Endothelial cell of hepatic sinusoid (primary cell): ENCODE measurements around the gene SOAT1.
"Not testable (repeated sequence)": the region's sequence is repeated elsewhere in the genome, so short reads cannot be mapped to it uniquely, and the experiment has no call there.

Source experiments
- in situ Hi-C: cut with HindIII; loops from 2 replicates; pipeline ENCODE4 v1.10.0; 2017; ENCODE audit warnings: low sequenced_read_pairs

Gene SOAT1

GRCh38 chr1:179341943-179342547 is 48.4 kb downstream of the SOAT1 start:
- in situ Hi-C loops = no loop called here

GRCh38 chr1:179342740-179343404 is 49.3 kb downstream of the SOAT1 start:
- in situ Hi-C loops = no loop called here

- in situ Hi-C loops = loop anchor here (5.0 to 25.0 kb wide), 2 partner anchors 59 to 239 kb away; partner anchors contain the start of gene SOAT1
These were observed 57.7 kb downstream of the SOAT1 start for GRCh38 chr1:179351281-179351680.

GRCh38 chr1:179352236-179352635 is 58.6 kb downstream of the SOAT1 start:
- in situ Hi-C loops = loop anchor here (5.0 to 25.0 kb wide), 2 partner anchors 60 to 240 kb away; partner anchors contain the start of gene SOAT1

- in situ Hi-C loops = loop anchor here (5.0 to 25.0 kb wide), 2 partner anchors 61 to 241 kb away; partner anchors contain the start of gene SOAT1
These were observed 59.9 kb downstream of the SOAT1 start for GRCh38 chr1:179353546-179353945.

GRCh38 chr1:179361631-179362030 is 68.0 kb downstream of the SOAT1 start:
- in situ Hi-C loops = loop anchor here (25.0 kb wide), 1 partner anchor 249 kb away; no protein-coding TSS in a partner anchor

- in situ Hi-C loops = loop anchor here (25.0 kb wide), 1 partner anchor 253 kb away; no protein-coding TSS in a partner anchor
These were observed 71.9 kb downstream of the SOAT1 start, which contains the start of gene AXDND1 for GRCh38 chr1:179365342-179366092. Gene AXDND1, plus strand, starts transcription at chr1:179365971. Its CDS starts 539 bp downstream, at chr1:179366510.

- in situ Hi-C loops = loop anchor here (25.0 kb wide), 1 partner anchor 254 kb away; no protein-coding TSS in a partner anchor
These were observed 72.7 kb downstream of the SOAT1 start for GRCh38 chr1:179366093-179366800.

GRCh38 chr1:179369751-179370341 is 76.2 kb downstream of the SOAT1 start:
- in situ Hi-C loops = loop anchor here (25.0 kb wide), 1 partner anchor 258 kb away; no protein-coding TSS in a partner anchor

- in situ Hi-C loops = loop anchor here (25.0 kb wide), 1 partner anchor 260 kb away; no protein-coding TSS in a partner anchor
These were observed 78.6 kb downstream of the SOAT1 start for GRCh38 chr1:179372160-179372559.

- in situ Hi-C loops = no loop called here
These were observed 82.6 kb downstream of the SOAT1 start for GRCh38 chr1:179376223-179376622.

GRCh38 chr1:179380299-179380698 is 86.7 kb downstream of the SOAT1 start:
- in situ Hi-C loops = no loop called here

- in situ Hi-C loops = no loop called here
These were observed 90.4 kb downstream of the SOAT1 start for GRCh38 chr1:179384027-179384426.

- in situ Hi-C loops = no loop called here
These were observed 91.9 kb downstream of the SOAT1 start for GRCh38 chr1:179385510-179385909.

GRCh38 chr1:179393721-179394120 is 100.1 kb downstream of the SOAT1 start:
- in situ Hi-C loops = no loop called here

GRCh38 chr1:179399399-179399798 is 105.8 kb downstream of the SOAT1 start:
- in situ Hi-C loops = not testable (repeated sequence)
